Mesendoderm (in vitro differentiated cells): ENCODE measurements around the gene ARPP19.
"Not testable (repeated sequence)": the region's sequence is repeated elsewhere in the genome, so short reads cannot be mapped to it uniquely, and the experiment has no call there.

Experiments
- DNase-seq: peaks from one replicate; pipeline ENCODE4 v3.0.0; 2013
- H2AK5ac ChIP-seq: 2 replicates; pipeline ENCODE4 v1.6.1; 2013; ENCODE audit warnings: low read length, inconsistent platforms
- H2BK120ac ChIP-seq: 2 replicates; pipeline ENCODE4 v1.6.1; 2013; ENCODE audit warnings: low read depth, mild to moderate bottlenecking, low read length, moderate library complexity, mixed read lengths
- H2BK15ac ChIP-seq: replicated peaks from 2 replicates; pipeline ENCODE4 v1.6.1; 2013; ENCODE audit warnings: low read depth, mild to moderate bottlenecking, moderate library complexity
- H2BK5ac ChIP-seq: 2 replicates; pipeline ENCODE4 v1.6.1; 2013; ENCODE audit warnings: low read length, inconsistent platforms
- H3K18ac ChIP-seq: 2 replicates; pipeline ENCODE4 v1.6.1; 2013; ENCODE audit warnings: mild to moderate bottlenecking, low read length, mixed read lengths
- H3K23ac ChIP-seq: one replicate; pipeline ENCODE4 v1.6.1; 2013; ENCODE audit warnings: low read length
- H3K27ac ChIP-seq: 2 replicates; pipeline ENCODE4 v1.5.1; 2013; ENCODE audit warnings: low read depth, mild to moderate bottlenecking, inconsistent platforms, low read length, moderate library complexity
- H3K27me3 ChIP-seq: 2 replicates; pipeline ENCODE4 v1.6.1; 2013; ENCODE audit warnings: low read length, control low read depth, mild to moderate bottlenecking, inconsistent platforms; ENCODE audit not compliant: insufficient read depth, poor library complexity
- H3K36me3 ChIP-seq: 2 replicates; pipeline ENCODE4 v1.6.1; 2013; ENCODE audit warnings: low read length, inconsistent platforms; ENCODE audit not compliant: control insufficient read depth, insufficient read depth
- H3K4ac ChIP-seq: one replicate; pipeline ENCODE4 v1.6.1; 2013; ENCODE audit warnings: low read depth, mild to moderate bottlenecking, low read length, moderate library complexity
- H3K4me1 ChIP-seq: 2 replicates; pipeline ENCODE4 v1.6.1; 2013; ENCODE audit warnings: low read depth, low read length, inconsistent platforms; ENCODE audit not compliant: control insufficient read depth
- H3K4me2 ChIP-seq: 2 replicates; pipeline ENCODE4 v1.6.1; 2013; ENCODE audit warnings: low read length
- H3K4me3 ChIP-seq: 2 replicates; pipeline ENCODE4 v1.5.1; 2013; ENCODE audit warnings: mild to moderate bottlenecking, low read length
- H3K56ac ChIP-seq: one replicate; pipeline ENCODE4 v1.6.1; 2013; ENCODE audit warnings: low read length
- H3K79me1 ChIP-seq: 2 replicates; pipeline ENCODE4 v1.6.1; 2013; ENCODE audit warnings: low read length, inconsistent platforms
- H3K79me2 ChIP-seq: 2 replicates; pipeline ENCODE4 v1.6.1; 2013; ENCODE audit warnings: mild to moderate bottlenecking, low read length; ENCODE audit not compliant: control insufficient read depth, insufficient read depth
- H3K9ac ChIP-seq: 2 replicates; pipeline ENCODE4 v1.6.1; 2013; ENCODE audit warnings: low read length, inconsistent platforms
- H4K5ac ChIP-seq: one replicate; pipeline ENCODE4 v1.6.1; 2013; ENCODE audit warnings: low read length
- H4K8ac ChIP-seq: one replicate; pipeline ENCODE4 v1.6.1; 2013; ENCODE audit warnings: low read depth, mild to moderate bottlenecking, control low read depth, low read length, moderate library complexity
- WGBS: extraction: QIAGEN DNeasy Blood & Tissue Kit; methylation state at CpG from one replicate; pipeline ENCODE4 v1.1.7; 2013; ENCODE audit warnings: low lambda C conversion rate, missing lambda C conversion rate; ENCODE audit not compliant: insufficient coverage; ENCODE audit errors: extremely low coverage; 5-methylcytosine and 5-hydroxymethylcytosine counted together

ARPP19 gene

DNA sequence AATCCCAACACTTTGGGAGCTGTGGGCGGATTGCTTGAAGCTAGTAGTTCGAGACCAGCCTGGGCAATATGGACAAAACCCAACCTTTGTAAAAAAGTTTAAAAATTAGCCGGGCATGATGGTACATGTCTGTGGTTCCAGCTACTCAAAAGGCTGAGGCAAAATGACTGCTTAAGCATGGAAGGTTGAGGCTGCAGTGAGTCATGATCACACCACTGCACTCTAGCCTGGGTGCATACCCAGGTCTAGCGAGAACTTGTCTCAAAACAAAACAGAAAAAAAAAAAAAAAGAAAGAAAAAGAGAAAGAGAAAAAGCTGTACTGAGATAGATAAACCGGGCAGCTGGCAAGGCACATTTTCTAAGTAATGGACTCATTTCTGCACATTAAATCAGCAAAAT lies 10.6 kb downstream of the ARPP19 start:
- Histone ChIP-seq H3K56ac (no peak overlapping the region), H2BK5ac (no peak overlapping the region), H3K18ac (no peak overlapping the region), H3K36me3 (peaks cover 2% of the 10 kb centered on the region), H2AK5ac (no peak overlapping the region), H3K27me3 (no peaks in the 10 kb centered on the region), H3K27ac (no peak overlapping the region), H3K4me1 (no peaks in the 10 kb centered on the region), H3K4me2 (no peak overlapping the region), H4K5ac (no peak overlapping the region), H3K9ac (no peak overlapping the region), H3K23ac (no peak overlapping the region), H4K8ac (no peak overlapping the region), H3K4ac (no peak overlapping the region), H2BK120ac (no peak overlapping the region), H3K79me2 (peaks cover 52% of the 10 kb centered on the region), H3K79me1 (peaks cover 4% of the 10 kb centered on the region), H2BK15ac (no peak overlapping the region), H3K4me3 (no peak overlapping the region)
- WGBS, result no CpG with 5 or more reads among the region's 5 CpGs
- peak; percentile 24 for DNase-seq

DNA sequence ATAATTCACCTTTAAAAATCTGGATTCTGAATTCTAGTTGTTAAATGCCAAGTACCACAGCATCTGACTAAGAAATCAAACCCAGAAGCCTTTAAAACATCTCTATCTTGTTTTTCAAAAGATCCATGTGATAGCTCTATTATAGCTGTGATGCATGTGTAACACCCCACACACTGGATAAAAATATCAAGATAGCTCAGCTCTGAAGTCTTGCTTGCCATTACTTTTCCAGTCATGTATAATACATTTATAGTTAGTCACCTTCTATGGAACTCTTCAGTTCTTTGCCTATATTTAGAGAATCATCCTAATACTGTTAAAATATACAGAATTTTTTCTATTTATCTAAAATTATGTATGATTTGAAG lies 11.6 kb downstream of the ARPP19 start:
- Histone ChIP-seq H3K9ac (no peak overlapping the region), H3K27ac (no peak overlapping the region), H3K79me2 (peaks cover 42% of the 10 kb centered on the region), H3K4me3 (no peak overlapping the region), H3K79me1 (peaks cover 5% of the 10 kb centered on the region), H3K23ac (no peak overlapping the region), H2BK5ac (no peak overlapping the region), H3K36me3 (peaks cover 2% of the 10 kb centered on the region), H2BK15ac (no peak overlapping the region), H4K5ac (no peak overlapping the region), H3K56ac (no peak overlapping the region), H4K8ac (no peak overlapping the region), H2AK5ac (no peak overlapping the region), H3K4me1 (no peaks in the 10 kb centered on the region), H2BK120ac (no peak overlapping the region), H3K4me2 (no peak overlapping the region), H3K27me3 (no peaks in the 10 kb centered on the region), H3K18ac (no peak overlapping the region), H3K4ac (no peak overlapping the region)
- DNase-seq, result no peak

DNA sequence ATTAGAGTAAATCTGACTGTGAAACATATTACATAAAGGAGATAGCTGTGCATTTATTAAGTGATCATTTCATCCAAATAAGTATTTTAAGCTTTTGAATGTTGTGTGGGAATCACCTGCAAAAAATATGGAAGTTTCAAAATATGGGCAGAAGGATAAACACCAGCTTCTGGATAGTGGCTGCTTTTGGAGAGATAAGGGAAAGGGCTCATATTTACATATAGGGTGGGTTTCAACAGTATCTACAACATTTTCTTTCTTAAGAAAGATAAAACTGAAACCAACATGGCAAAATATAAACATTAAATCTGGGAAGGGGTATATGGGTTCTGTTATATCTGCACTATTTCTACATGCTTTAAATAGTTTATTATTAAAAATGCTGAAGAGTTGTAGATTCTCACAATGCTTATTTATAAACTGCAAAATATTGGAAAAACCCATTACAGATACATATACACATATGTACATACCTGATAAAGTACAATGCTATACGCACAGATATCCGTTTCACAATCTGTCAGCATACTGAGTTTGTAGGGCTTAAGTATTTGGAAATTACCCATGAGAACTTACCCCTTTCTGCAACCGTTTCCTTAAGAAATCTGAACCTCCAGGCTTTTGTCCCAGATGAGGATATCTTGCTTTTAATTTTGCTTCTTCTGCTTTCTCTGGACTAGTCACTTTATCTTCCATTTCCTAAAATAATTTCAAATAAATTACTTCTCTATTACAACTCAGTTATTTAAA lies 12.1 kb downstream of the ARPP19 start:
- DNase-seq, result no peak
- H2BK15ac ChIP-seq, result no peak overlapping the region
- H2AK5ac ChIP-seq, result no peak overlapping the region
- H3K27ac ChIP-seq, result no peak overlapping the region
- no peak overlapping the region for H4K8ac ChIP-seq
- no CpG with 5 or more reads among the region's 3 CpGs for WGBS
- peaks cover 5% of the 10 kb centered on the region for H3K79me1 ChIP-seq
- no peak overlapping the region for H2BK5ac ChIP-seq
- H3K23ac ChIP-seq, result no peak overlapping the region
- no peak overlapping the region for H3K56ac ChIP-seq
- peaks cover 38% of the 10 kb centered on the region for H3K79me2 ChIP-seq
- no peak overlapping the region for H2BK120ac ChIP-seq
- no peak overlapping the region for H3K9ac ChIP-seq
- no peaks in the 10 kb centered on the region for H3K27me3 ChIP-seq
- no peaks in the 10 kb centered on the region for H3K4me1 ChIP-seq
- H3K36me3 ChIP-seq, result peaks cover 2% of the 10 kb centered on the region
- no peak overlapping the region for H3K4me2 ChIP-seq
- no peak overlapping the region for H3K4ac ChIP-seq
- H3K4me3 ChIP-seq, result no peak overlapping the region
- H4K5ac ChIP-seq, result no peak overlapping the region
- H3K18ac ChIP-seq, result no peak overlapping the region

DNA sequence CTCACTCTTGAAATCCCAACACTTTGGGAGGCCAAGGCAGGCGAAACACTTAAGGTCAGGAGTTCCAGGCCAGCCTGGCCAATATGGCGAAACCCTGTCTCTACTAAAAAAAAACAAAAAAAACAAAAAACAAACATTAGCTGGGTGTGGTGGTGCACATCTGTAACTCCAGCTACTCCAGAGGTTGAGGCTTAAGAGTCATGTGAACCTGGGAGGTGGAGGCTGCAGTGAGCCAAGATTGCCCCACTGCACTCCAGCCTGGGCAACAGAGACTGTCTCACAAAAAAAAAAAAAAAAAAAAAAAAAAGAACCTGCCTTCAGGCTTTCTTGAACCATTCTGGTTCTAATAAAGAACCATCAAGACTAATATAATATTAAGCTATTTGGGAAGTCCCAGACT lies 16.5 kb downstream of the ARPP19 start:
- DNase-seq, result no peak
- peaks cover 4% of the 10 kb centered on the region for H3K79me1 ChIP-seq
- H3K4me3 ChIP-seq, result no peak overlapping the region
- H2BK120ac ChIP-seq, result no peak overlapping the region
- no CpG with 5 or more reads among the region's 2 CpGs for WGBS
- no peak overlapping the region for H3K27ac ChIP-seq
- H3K56ac ChIP-seq, result no peak overlapping the region
- no peaks in the 10 kb centered on the region for H3K4me1 ChIP-seq
- no peak overlapping the region for H3K23ac ChIP-seq
- no peak overlapping the region for H3K18ac ChIP-seq
- H4K5ac ChIP-seq, result no peak overlapping the region
- H2BK5ac ChIP-seq, result no peak overlapping the region
- H3K27me3 ChIP-seq, result no peaks in the 10 kb centered on the region
- H3K4ac ChIP-seq, result no peak overlapping the region
- H2BK15ac ChIP-seq, result no peak overlapping the region
- peaks cover 4% of the 10 kb centered on the region for H3K79me2 ChIP-seq
- H3K4me2 ChIP-seq, result no peak overlapping the region
- peaks cover 2% of the 10 kb centered on the region for H3K36me3 ChIP-seq
- no peak overlapping the region for H3K9ac ChIP-seq
- H2AK5ac ChIP-seq, result no peak overlapping the region
- no peak overlapping the region for H4K8ac ChIP-seq

DNA sequence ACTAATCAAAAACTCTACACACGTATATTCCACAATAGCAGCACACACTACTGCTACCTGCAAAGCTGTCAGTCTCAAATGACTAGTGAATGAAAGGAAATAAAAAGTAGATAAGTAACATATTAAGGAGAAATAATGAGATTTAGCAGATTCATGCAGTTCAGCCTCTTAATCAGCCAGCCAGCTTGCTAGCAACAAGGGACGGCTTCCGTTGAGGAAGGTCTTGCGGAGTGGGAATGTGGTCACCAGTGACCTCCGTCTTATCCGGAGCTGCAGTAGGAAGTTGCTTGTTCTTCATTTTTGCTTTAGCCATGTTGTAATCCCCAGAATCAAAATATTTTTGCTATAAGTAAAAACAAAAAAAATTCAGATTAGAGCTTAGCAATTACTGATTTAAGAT lies 17.1 kb downstream of the ARPP19 start:
- WGBS, result no CpG with 5 or more reads among the region's 6 CpGs
- no peak overlapping the region for H2BK15ac ChIP-seq
- peaks cover 2% of the 10 kb centered on the region for H3K36me3 ChIP-seq
- no peak overlapping the region for H4K8ac ChIP-seq
- peaks cover 4% of the 10 kb centered on the region for H3K79me1 ChIP-seq
- H3K4me1 ChIP-seq, result no peaks in the 10 kb centered on the region
- no peak overlapping the region for H3K56ac ChIP-seq
- no peak overlapping the region for H3K23ac ChIP-seq
- H4K5ac ChIP-seq, result no peak overlapping the region
- no peak for DNase-seq
- no peak overlapping the region for H3K4me3 ChIP-seq
- H3K4me2 ChIP-seq, result no peak overlapping the region
- H3K79me2 ChIP-seq, result peaks cover 2% of the 10 kb centered on the region
- H3K4ac ChIP-seq, result no peak overlapping the region
- no peak overlapping the region for H2BK120ac ChIP-seq
- no peak overlapping the region for H2AK5ac ChIP-seq
- H2BK5ac ChIP-seq, result no peak overlapping the region
- no peaks in the 10 kb centered on the region for H3K27me3 ChIP-seq
- no peak overlapping the region for H3K27ac ChIP-seq
- no peak overlapping the region for H3K18ac ChIP-seq
- no peak overlapping the region for H3K9ac ChIP-seq

DNA sequence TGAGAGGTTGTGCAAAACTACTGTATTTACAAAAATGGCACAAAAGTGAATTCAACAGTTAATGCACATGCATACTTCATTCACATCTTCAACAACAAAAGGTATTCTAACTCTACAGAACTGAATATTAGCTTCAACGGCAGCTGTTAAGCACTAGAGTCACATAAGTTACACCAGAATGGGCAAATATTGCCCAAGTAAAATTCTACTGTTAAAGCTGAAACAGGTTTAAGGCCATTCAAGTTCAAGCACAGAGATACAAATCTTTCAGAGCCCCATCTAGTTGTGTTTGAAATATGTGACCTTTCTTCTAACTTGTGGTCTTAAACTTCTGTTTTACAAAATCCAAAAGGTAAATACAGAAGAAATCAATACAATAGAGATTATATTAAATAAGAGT lies 17.6 kb downstream of the ARPP19 start:
- H3K27ac ChIP-seq, H3K9ac ChIP-seq, H3K27me3 ChIP-seq, DNase-seq, H4K8ac ChIP-seq, H3K56ac ChIP-seq, H3K36me3 ChIP-seq, H2BK5ac ChIP-seq, H3K4me3 ChIP-seq, H3K18ac ChIP-seq, H2BK15ac ChIP-seq, H4K5ac ChIP-seq, H3K4me2 ChIP-seq, H2BK120ac ChIP-seq, H3K79me2 ChIP-seq, H3K4ac ChIP-seq, H3K4me1 ChIP-seq, H3K23ac ChIP-seq, H2AK5ac ChIP-seq, H3K79me1 ChIP-seq: not testable (repeated sequence)
- no CpG with 5 or more reads among the region's 1 CpG for WGBS
